Suppressor macrophage (primary cell): Measurements from ENCODE around the gene DOK1.
"Not testable (repeated sequence)": the region's sequence is repeated elsewhere in the genome, so short reads cannot be mapped to it uniquely, and the experiment has no call there.

Experiments
- DNase-seq, 4 experiments: peaks; one replicate each; pipeline ENCODE4 v3.0.0-alpha.2; 2020 to 2022

Gene DOK1

GRCh38 chr2:74548900-74549826 is 5.4 kb upstream of the DOK1 start:
- peak; percentile 72 to 93 (median 85) for DNase-seq

GRCh38 chr2:74550231-74550630 is 4.3 kb upstream of the DOK1 start:
- no peak for DNase-seq

- DNase-seq, result no peak
Measured at GRCh38 chr2:74551530-74551929, 3.0 kb upstream of the DOK1 start.

DNA sequence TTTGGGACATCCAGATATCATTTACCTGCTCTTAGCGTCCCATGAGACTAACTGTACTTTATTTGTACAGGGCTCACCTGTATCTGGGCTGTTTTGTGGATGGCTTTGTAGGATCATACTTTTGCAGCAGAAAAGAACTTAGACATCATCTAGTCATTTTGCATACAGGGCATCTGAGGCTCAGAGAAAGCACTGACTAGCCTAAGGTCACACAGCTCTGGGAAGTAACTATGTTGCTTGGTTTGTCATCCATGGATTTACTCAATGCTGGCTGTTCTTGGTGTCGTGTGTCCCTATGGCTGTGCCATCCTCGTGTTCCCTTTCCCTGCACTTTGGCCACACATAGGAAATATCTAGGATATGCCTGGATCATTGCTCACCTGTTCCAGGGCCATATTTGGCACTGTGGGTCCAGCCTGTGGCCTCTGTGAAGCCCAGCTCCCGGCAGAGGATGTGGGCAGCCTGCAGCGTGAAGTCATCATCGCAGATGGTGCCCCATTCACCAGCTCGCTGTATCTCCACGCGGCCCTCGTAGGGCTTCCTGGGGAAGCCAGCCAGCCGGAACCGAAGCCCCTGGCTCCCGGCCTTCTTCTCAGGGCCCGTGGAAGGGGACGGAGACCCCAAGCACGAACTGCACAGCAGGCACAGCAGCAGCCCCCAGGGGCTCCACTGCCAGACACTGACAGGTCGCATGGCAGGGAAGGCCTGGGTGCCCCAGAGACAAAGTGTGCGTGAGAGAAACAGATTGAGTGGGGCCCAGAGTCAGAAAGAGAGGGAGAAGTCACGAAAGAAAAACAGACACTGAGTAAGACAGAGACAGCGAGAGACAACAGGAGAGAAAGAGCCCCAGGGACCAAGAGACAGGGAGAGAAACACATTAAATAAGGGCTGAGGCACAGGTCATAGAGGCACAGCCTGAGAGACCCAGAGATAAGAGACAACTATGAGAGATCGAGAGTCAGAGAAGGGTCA is 2.3 kb upstream of the DOK1 start:
- no peak for DNase-seq

GRCh38 chr2:74552914-74553811 is 1.4 kb upstream of the DOK1 start:
- DNase-seq, result no peak

GRCh38 chr2:74554820-74555531 is 456 bp downstream of the DOK1 start:
- peak; percentile 39 to 73 (median 57) for DNase-seq

GRCh38 chr2:74555610-74556103 is 1.1 kb downstream of the DOK1 start:
- DNase-seq, result peak; percentile 64 to 86 (median 83)

- DNase-seq, result peak in 1 of 4 experiments; percentile 27
Measured at GRCh38 chr2:74556159-74556558, 1.6 kb downstream of the DOK1 start.

GRCh38 chr2:74556831-74557370 is 2.4 kb downstream of the DOK1 start:
- DNase-seq, result no peak

DNA sequence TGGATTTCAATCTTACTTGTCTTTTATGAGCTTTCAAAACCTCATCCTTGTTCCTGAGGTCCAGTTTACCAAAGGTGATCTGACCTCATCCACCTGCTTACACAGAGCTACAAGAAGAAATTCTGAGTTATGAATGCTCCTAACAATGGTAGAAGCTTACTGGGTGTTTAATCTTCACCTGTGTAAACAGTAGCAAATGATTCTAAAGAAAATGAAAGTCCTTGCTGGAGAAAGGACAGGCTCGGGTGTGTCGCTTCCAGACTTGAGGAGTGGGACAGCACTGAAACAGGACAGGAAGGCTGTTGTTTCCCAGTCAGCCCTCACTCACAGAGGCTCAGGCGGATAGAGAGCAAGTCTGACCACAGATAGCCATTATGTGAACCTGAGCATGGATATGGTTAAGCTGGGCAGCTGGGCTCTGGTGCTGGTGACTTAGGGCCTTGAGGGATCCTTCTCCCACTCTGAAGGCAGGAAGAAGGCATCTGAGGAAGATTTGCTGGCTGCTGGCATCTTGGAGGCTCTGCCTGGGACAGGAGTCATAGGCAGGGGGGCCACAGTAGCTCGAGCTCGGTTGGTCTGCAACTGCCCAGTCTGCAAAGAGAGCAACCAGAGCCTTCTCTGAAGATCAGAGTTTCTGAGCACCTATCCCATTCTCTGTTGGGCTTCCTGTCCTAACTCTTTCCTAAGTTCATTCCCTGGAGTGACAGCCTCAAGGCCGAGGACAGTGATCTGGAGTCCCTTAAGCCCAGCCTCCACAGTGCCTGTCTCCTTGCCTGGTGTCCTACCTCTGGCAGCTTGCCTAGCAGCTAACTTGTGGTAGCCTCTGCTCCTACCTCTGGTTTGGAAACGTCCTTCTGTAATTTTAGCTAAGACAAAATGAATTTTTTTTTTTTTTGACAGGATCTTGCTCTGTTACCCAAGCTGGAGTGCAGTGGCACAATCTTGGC is 4.0 kb downstream of the DOK1 start:
- no peak for DNase-seq

DNA sequence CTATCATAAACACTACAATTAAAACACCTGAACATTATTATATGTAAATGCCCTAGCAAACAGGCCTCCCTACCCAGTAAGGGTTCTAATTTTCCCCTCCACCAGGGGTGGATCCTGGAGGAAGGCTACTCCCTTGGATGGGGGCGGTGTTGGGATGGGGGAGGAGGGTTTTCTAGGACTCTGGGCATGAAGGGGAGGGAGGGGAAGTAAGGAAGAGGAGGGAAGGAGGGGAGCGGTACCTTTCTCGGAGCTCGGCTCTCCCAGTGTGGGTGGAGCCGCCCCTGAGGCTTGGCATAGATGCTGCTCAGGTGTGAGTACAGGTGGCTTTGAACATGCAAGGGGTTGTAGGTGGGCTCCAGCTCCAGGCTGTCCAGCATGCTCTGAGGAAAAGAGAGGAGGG is 5.4 kb downstream of the DOK1 start:
- DNase-seq, result no peak

DNA sequence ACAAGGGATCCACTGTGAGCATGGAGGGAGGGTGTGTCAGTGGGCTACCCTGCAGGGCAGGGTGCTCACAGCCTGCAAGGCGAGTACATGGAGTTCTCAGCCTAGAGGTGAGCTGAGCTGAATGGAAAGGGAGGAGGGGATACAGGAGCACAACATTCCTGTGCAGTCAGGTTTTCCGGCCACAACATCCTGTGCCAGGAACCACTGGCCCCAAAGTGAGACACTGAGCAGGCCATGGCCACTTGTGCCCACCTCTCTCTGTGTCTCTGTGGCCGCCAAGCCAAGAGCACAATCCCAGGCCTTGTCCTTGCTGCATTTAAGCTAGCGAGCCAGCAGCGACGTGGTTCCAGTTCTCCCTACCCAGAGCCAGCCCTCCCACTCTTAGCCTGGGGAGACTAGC is 6.1 kb downstream of the DOK1 start:
- DNase-seq, result peak in 1 of 4 experiments; percentile 25

DNA sequence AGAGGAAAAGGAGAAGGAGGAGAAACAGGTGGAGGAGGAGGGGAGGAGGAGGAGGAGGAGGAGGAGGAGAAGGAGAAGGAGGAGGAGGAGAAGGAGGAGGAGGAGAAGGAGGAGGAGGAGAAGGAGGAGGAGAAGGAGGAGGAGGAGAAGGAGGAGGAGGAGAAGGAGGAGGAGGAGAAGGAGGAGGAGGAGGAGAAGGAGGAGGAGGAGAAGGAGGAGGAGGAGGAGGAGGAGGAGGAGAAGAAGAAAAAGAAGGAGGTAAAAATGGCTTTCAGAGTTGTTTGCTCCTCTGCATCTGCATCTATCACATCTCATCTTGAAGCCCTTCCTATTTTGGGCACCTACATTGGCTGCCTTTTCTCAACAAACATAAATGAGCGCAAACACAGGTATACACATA is 6.5 kb downstream of the DOK1 start:
- DNase-seq, result not testable (repeated sequence)

DNA sequence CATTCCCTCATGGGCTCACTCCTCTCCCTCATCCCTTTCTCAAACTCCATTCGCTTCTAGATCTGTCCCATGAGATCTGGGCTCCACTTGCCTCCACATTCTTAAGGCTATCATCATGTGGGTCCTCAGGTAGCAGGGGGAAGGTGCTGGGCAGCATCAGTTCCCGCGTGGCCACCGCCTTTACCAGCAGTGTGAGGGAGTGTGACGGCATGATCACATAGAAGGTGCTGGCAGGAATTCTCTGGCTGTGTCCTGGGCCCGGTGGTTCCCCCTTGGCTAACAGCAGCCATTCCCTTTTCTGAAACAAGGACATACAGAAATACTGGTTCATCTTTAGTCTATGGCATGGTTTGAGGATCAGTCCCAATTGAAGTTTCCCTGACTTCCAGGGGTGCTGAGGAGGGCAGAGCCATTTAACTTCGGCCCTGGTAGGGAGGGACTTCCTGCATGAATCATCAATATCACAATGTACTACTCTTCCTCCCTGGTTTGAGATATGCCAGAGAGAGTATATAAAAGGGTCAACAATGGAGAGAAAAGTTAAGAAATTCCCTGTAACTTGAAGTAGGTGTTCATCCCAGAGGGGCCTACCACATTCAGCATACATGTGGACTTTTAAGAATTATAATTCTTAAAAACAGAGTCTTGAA is 7.7 kb downstream of the DOK1 start:
- no peak for DNase-seq

GRCh38 chr2:74564222-74564621 is 9.7 kb downstream of the DOK1 start:
- no peak for DNase-seq

DNA sequence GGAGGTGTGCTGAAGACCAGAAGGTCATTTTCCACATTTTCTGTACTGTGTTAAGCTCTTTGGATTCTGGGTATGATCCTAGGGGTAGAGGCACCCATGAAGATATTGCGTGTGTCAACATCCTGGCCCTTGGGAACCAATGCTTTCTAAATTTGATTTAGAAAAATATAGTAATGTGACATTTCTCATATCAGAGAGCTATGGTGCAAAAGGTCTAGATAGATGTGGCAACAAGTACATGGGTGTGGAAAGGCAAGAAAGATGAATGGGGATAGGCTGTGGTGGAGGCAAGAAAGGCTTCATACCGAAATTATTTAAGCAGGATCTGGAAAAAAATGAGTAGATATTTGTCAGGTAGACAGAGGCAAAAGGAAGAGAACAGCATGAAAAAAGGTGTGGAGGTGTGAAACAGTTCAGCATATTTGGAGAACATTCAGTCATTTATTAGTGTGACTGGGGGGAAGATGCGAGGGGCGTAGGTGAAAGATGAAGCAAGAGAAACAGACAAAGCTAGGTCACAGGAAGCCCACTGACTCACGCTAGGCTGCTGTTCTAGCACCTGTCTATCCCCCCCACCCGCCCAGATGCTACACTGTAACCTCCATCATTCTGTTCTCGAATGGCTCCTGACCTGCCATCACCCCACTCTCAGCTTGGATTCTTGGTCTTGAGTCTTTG is 11.7 kb downstream of the DOK1 start:
- no peak for DNase-seq

DNA sequence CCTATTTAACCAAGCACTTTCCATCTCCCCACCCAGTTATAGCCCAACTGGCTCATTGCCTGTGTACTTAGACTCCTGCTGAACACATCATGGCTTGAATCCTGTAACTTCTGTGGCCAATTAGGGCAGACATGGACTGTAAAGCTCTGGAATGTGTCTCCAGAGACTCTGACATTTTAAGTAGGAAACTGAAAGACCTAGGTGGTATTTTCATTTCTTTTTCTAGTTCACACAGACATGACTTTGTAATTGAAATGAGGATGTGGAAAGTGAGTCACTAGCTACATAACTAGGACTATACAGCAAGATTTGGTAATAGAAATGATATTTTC is 12.2 kb downstream of the DOK1 start:
- DNase-seq, result peak in 2 of 4 experiments; percentile 67 to 70

- peak in 3 of 4 experiments; percentile 41 to 57 (median 42) for DNase-seq
Measured at GRCh38 chr2:74567881-74568280, 13.4 kb downstream of the DOK1 start.

GRCh38 chr2:74569686-74570085 is 15.2 kb downstream of the DOK1 start:
- DNase-seq, result no peak
